NCI-H2107 treated with DMSO at 0.1 percent for 48 hours (cell line): ENCODE results near the gene FIBP.

Experiments used
- DNase-seq: peaks from one replicate; lab custom pipeline; 2025; ENCODE audit not compliant: unreplicated experiment; lab: John Stamatoyannopoulos, UW

Gene FIBP

GRCh38 chr11:65860278-65861164 is 27.8 kb downstream of the FIBP start, which contains the start of gene MUS81:
Gene MUS81 (plus strand): TSS chr11:65860433. CDS start chr11:65860754, 321 bp downstream.
- DNase-seq: peak; percentile 83

DNA sequence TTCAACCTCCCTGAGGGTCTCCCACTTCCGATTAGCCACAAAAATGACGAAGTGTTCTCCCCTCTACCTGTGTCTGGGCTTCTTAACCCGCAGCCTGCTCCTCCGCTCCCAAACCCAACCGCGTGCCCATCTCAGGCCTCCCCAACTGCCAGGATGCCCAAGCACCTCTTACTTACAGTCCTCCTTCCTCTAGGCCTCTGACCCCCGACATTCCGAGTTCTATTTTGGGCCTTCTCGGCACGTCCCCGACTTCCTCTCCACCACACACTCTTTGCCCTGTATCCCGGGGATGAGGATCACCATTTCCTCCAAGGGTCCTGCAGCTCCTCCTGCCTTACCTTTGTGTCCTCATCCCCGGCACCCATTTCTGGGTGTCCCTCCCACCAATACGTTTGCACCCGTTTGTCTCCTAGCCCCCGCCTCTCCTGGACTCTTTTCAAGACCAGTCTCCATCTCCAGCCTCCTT is 28.4 kb downstream of the FIBP start:
- DNase-seq: no peak

GRCh38 chr11:65859095-65859811 is 29.0 kb downstream of the FIBP start:
- peak; percentile 69 for DNase-seq

DNA sequence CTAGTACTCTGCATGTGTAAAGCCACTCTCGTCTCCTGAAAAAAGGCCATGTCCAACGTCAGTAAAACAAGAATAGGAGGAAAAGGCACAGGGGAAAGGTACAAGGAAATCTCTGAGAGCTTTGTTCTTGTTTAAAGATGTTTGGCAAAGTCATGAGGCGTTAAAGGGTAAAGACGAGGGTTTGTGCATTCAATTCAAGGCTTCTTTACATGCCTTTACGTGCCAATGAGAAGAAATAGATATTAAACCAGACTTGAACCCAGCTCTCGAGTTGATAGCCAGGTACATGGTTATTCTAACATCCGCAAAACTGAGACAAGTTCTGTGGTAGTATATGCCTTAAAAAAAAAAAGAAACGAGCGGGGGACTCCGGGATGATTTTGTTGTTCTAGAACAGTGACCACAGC is 29.6 kb downstream of the FIBP start:
- DNase-seq: no peak

DNA sequence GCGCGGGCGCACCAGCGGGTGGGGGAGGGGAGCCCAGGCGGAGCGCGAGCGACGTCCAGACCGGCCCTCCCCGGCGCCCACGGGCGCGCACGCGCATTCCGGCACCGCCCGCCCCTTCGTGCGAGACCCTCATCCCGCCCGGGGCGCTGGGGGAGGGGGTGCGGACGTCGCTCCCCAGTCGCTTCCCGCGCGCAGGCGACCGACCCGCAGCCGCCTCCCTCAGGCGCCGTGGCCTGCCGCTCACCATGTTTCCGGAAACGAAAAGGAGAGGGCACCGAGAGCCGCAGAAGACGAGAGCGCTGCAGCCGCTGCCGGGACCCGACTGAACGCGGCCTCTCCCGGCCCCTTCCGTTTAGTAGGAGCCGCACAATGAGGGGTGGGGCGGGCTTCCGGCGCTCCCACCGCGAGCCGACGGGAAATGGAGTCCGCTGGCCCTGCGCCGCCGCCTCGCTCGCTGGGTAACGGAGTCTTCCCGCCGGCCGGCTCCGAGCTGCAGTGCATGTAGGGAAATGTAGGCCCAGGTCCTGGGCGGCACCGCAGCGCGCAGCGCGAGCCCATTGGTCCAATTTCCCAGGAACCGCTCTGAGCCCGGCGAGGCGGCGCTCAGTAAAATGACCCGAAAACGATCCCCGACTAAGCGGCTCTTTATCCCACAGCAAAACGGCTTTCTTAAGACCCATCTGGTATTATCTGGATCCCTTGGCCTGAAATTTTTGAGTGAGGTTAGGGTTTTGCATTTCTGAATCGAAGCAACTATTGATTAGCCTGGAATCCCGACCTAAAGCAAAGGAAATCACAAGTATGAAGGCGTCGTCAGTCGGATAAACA is 30.2 kb downstream of the FIBP start, which contains the start of gene CFL1:
Gene CFL1 (minus strand): TSS at position 328 of the 828 bp plus-strand sequence. CDS start 81 bp downstream, at position 247.
- DNase-seq: peak; percentile 80

DNA sequence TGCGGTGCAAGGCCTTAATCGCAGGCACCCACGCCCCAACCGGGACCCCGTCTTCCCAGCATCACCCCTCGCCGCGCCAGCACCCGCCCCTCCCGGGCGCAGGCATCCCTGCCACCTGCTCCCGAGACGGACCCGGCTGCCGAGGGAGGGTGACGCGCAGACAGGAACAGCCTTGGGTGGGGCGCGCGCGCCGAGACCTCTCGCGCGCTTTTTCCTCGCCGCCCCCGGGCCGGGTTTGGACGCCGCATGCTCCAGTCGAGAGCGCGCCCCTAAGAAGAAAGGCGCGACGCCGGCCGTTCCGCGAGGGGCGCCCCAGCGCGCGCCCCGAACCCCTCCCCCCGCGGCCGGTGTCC is 30.8 kb downstream of the FIBP start:
- DNase-seq: no peak

- no peak for DNase-seq
Measured at GRCh38 chr11:65856689-65857499, 31.4 kb downstream of the FIBP start.

DNA sequence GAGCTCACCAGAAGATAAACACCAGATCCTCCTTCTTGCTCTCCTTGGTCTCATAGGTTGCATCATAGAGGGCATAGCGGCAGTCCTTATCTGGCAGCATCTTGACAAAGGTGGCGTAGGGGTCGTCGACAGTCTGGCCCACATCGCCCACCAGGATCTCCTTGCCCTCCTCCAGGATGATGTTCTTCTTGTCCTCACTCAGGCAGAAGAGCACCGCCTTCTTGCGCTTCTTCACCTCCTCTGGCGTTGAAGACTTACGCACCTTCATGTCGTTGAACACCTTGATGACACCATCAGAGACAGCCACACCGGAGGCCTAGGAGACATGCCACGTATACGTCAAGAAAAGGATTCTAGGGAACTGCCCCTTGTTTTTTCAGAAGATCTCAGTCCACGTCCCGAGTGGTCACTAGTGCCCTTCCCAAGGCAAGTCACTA is 32.3 kb downstream of the FIBP start:
- no peak for DNase-seq

- no peak for DNase-seq
Measured at GRCh38 chr11:65854852-65855837, 33.1 kb downstream of the FIBP start.

GRCh38 chr11:65854161-65854592 is 34.1 kb downstream of the FIBP start:
- DNase-seq: no peak

GRCh38 chr11:65853246-65853979 is 34.9 kb downstream of the FIBP start:
- DNase-seq: no peak

DNA sequence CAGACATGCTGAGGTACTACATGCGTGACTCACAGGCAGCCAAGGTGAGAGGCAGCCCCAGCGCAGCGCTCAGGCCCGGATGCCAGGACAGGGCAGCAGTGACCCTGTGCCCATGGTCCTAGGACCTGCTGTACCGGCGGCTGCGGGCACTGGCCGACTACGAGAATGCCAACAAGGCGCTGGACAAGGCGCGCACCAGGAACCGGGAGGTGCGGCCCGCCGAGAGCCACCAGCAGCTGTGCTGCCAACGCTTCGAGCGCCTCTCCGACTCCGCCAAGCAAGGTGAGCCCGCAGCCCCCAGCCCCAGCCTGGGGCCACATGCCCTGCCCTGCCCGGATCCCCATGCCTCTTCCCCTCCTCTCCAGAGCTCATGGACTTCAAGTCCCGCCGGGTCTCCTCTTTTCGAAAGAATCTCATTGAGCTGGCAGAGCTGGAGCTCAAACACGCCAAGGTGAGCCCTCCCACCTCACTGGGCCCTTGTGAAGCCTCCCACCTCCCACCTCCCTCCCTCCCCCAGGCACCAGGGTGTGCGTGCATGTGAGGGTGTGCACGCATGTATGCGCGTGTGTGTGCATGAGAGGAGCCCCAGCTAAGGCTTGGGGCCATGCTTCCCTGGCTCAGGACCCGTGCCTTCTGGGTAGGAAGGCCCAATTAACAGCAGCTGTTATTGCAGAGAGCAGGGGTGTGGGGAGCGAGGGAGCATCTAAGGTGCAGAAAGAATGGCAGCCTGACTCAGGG is 35.6 kb downstream of the FIBP start:
- DNase-seq: no peak

- DNase-seq: no peak
Measured at GRCh38 chr11:65851811-65852507, 36.3 kb downstream of the FIBP start.

GRCh38 chr11:65851083-65851579 is 37.1 kb downstream of the FIBP start:
- DNase-seq: no peak

DNA sequence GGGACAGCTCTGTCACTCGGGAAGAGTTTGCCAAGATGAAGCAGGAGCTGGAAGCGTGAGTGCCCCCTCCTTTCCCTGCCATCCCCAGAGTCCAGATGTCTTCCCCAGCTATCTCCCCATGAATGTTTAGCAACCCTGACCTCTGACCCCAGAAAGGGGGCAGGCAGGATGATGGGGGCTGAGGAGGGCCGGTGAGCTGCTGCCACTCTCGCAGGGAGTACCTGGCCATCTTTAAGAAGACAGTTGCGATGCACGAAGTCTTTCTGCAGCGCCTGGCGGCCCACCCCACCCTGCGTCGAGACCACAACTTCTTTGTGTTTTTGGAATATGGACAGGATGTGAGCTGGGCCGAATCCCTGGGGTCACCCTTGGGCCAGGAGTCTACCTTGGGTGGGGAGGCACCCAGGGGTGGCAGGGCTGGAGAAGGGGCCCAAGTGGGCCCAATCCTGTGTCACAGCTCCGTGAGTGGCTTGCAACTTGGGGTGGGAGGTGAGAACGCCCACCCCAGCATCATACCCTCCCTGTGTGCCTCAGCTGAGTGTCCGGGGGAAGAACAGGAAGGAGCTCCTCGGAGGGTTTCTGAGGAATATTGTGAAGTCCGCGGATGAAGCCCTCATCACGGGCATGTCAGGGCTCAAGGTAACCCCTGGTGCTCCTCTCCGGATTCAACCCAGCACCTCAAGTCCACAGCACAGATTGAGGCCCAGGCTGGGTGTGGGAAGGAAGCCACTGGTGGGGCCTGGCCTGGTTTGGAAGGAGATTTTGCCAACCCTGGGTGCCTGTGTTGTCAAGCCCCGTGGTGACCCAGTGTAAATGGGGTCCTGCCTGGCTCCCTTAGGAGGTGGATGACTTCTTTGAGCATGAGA is 37.8 kb downstream of the FIBP start:
- no peak for DNase-seq

DNA sequence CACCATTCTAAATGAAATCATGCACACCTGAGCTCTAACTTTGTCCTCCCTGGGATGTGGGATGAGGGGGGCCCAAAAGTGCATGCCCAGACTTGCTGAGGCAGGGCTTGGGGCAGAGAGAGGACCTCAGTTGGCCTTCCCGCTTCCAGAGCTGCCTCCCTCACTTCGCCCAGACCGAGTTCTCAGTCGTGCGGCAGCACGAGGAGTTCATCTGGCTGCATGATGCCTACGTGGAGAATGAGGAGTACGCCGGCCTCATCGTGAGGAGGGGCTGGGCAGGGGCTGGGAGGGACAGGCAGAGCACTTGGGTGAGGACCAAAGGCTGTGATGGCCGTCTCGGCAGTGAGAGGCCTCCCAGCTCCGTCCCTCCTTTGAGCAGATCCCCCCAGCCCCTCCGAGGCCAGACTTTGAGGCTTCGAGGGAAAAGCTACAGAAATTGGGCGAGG is 38.5 kb downstream of the FIBP start:
- no peak for DNase-seq
